ENCODE measurements around the gene PRMT2. TPM values are rescaled to one million over a fixed set of nuclear protein-coding genes. Genes with fewer than 3 reads are reported as not detected.
"Not testable (repeated sequence)": the region's sequence is repeated elsewhere in the genome, so short reads cannot be mapped to it uniquely, and the experiment has no call there.

The PRMT2 gene
- total and polyA plus RNA-seq, 2 donors (not counting 1 experiment from before 2014, with no cell fraction given): 80.1 to 102 TPM

GRCh38 chr21:46667741-46668380 lies 32.4 kb downstream of the PRMT2 start:
- H3K9ac ChIP-seq (ENCODE audit: low read length): peak overlapping the region; percentile 51
- peak overlapping the region; percentile 34 to 57 (median 38) for H3K4me3 ChIP-seq (ENCODE audit: control extremely low read depth in 1 of 5, extremely low read depth in 1 of 5, insufficient read depth in 1 of 5, low read depth in 2 of 5, low read length in 4 of 5)
- Mint-ChIP-seq H3K27ac (no peak overlapping the region), H3K27me3 (peaks cover 27% of the 10 kb centered on the region), H3K9me3 (ENCODE audit: insufficient read depth) (no peaks in the 10 kb centered on the region), H3K4me1 (peaks cover 7% of the 10 kb centered on the region), H3K4me3 (peak overlapping the region; percentile 79)
- no peak for DNase-seq
- ChIA-PET CTCF (no interaction called here), POLR2A (interaction anchor here (0.6 kb wide), 1 partner anchor 23 kb away, joined by 3 read pairs; no protein-coding TSS in a partner anchor)
- H3K27me3 ChIP-seq (replicated peaks in 1 of 4; ENCODE audit: control extremely low read depth in 1 of 4, control insufficient read depth in 3 of 4, insufficient read depth in 4 of 4, low read length in 3 of 4): peaks cover 0 to 21% (median 11%) of the 10 kb centered on the region in 4 experiments
- peak overlapping the region; percentile 49 for H2AFZ ChIP-seq (ENCODE audit: insufficient read depth, low read depth, low read length, poor library complexity, severe bottlenecking)
- no peaks in the 10 kb centered on the region for H4K20me1 ChIP-seq (ENCODE audit: control insufficient read depth, insufficient read depth, low read length, poor library complexity, severe bottlenecking)
- peak overlapping the region; percentile 76 for H3K4me2 ChIP-seq (replicated peaks; ENCODE audit: low read depth, low read length, poor library complexity, severe bottlenecking)
- H3K27ac ChIP-seq (ENCODE audit: low read length in 2 of 2): no peak overlapping the region
- no peak for ATAC-seq (ENCODE audit: low read depth)
- TF ChIP-seq CTCF (IDR thresholded peaks at IDR 0.05): no peak
- H3K9me3 ChIP-seq (ENCODE audit: control extremely low read depth in 1 of 3, control insufficient read depth in 2 of 3, insufficient read depth in 1 of 3, low read length in 2 of 3): peaks cover 0 to 12% (median 0%) of the 10 kb centered on the region in 3 donors
- H3K4me1 ChIP-seq (ENCODE audit: control insufficient read depth in 2 of 2, insufficient read depth in 2 of 2, low read length in 2 of 2): peaks cover 14% of the 10 kb centered on the region in 2 donors
- 1% methylated on average over 44 of the region's 53 CpGs for WGBS (ENCODE audit: insufficient coverage)
- no peaks in the 10 kb centered on the region for H3K79me2 ChIP-seq (ENCODE audit: control insufficient read depth, insufficient read depth, low read length)
- intact Hi-C loops (cut with micrococcal nuclease): no loop called here
- peaks cover 0 to 3% of the 10 kb centered on the region in 2 experiments for H3K36me3 ChIP-seq (replicated peaks in 1 of 2; ENCODE audit: control extremely low read depth in 1 of 2, control insufficient read depth in 1 of 2, extremely low read depth in 1 of 2, insufficient read depth in 2 of 2, low read length in 1 of 2)

GRCh38 chr21:46668381-46668780 lies 32.9 kb downstream of the PRMT2 start:
- TF ChIP-seq EZH2 (IDR thresholded peaks at IDR 0.05; ENCODE audit: borderline replicate concordance, insufficient read depth, low read depth, low read length, poor library complexity, severe bottlenecking) (no peak), CTCF (IDR thresholded peaks at IDR 0.05) (no peak)
- peaks cover 0 to 12% (median 0%) of the 10 kb centered on the region in 3 donors for H3K9me3 ChIP-seq (ENCODE audit: control extremely low read depth in 1 of 3, control insufficient read depth in 2 of 3, insufficient read depth in 1 of 3, low read length in 2 of 3)
- H3K27ac ChIP-seq (ENCODE audit: low read length in 2 of 2): no peak overlapping the region
- WGBS (ENCODE audit: insufficient coverage): no CpG with 5 or more reads among the region's 2 CpGs
- peaks cover 0 to 3% of the 10 kb centered on the region in 2 experiments for H3K36me3 ChIP-seq (replicated peaks in 1 of 2; ENCODE audit: control extremely low read depth in 1 of 2, control insufficient read depth in 1 of 2, extremely low read depth in 1 of 2, insufficient read depth in 2 of 2, low read length in 1 of 2)
- peaks cover 0 to 21% (median 11%) of the 10 kb centered on the region in 4 experiments for H3K27me3 ChIP-seq (replicated peaks in 1 of 4; ENCODE audit: control extremely low read depth in 1 of 4, control insufficient read depth in 3 of 4, insufficient read depth in 4 of 4, low read length in 3 of 4)
- H3K79me2 ChIP-seq (ENCODE audit: control insufficient read depth, insufficient read depth, low read length): no peaks in the 10 kb centered on the region
- no peaks in the 10 kb centered on the region for H4K20me1 ChIP-seq (ENCODE audit: control insufficient read depth, insufficient read depth, low read length, poor library complexity, severe bottlenecking)
- H3K4me1 ChIP-seq (ENCODE audit: control insufficient read depth in 2 of 2, insufficient read depth in 2 of 2, low read length in 2 of 2): peaks cover 14% of the 10 kb centered on the region in 2 donors
- peak overlapping the region in 1 of 5 experiments; percentile 57 for H3K4me3 ChIP-seq (ENCODE audit: control extremely low read depth in 1 of 5, extremely low read depth in 1 of 5, insufficient read depth in 1 of 5, low read depth in 2 of 5, low read length in 4 of 5)
- H3K4me3 Mint-ChIP-seq: peak overlapping the region; percentile 79
- ChIA-PET CTCF (no interaction called here), POLR2A (interaction anchor here (0.6 kb wide), 1 partner anchor 24 kb away, joined by 3 read pairs; no protein-coding TSS in a partner anchor)
- peak overlapping the region; percentile 51 for H3K9ac ChIP-seq (ENCODE audit: low read length)
- intact Hi-C loops (cut with micrococcal nuclease): no loop called here
- no peak overlapping the region for H3K27ac Mint-ChIP-seq
- H3K9me3 Mint-ChIP-seq (ENCODE audit: insufficient read depth): no peaks in the 10 kb centered on the region
- H3K4me2 ChIP-seq (replicated peaks; ENCODE audit: low read depth, low read length, poor library complexity, severe bottlenecking): peak overlapping the region; percentile 76
- H2AFZ ChIP-seq (ENCODE audit: insufficient read depth, low read depth, low read length, poor library complexity, severe bottlenecking): no peak overlapping the region
- no peak for ATAC-seq (ENCODE audit: low read depth)
- H3K27me3 Mint-ChIP-seq: peaks cover 27% of the 10 kb centered on the region
- H3K4me1 Mint-ChIP-seq: peaks cover 7% of the 10 kb centered on the region
- DNase-seq: no peak

GRCh38 chr21:46668904-46669303 lies 33.4 kb downstream of the PRMT2 start:
- POLR2A ChIA-PET: not testable (repeated sequence)
- peaks cover 27% of the 10 kb centered on the region for H3K27me3 Mint-ChIP-seq

More at GRCh38 chr21:46668904-46669303, 33.4 kb downstream of the PRMT2 start:
- H3K9ac ChIP-seq (ENCODE audit: low read length); H3K4me3 ChIP-seq (ENCODE audit: control extremely low read depth in 1 of 5, extremely low read depth in 1 of 5, insufficient read depth in 1 of 5, low read depth in 2 of 5, low read length in 4 of 5); H3K9me3 Mint-ChIP-seq (ENCODE audit: insufficient read depth); H3K4me3 Mint-ChIP-seq; intact Hi-C loops (cut with micrococcal nuclease); H3K27ac Mint-ChIP-seq; H4K20me1 ChIP-seq (ENCODE audit: control insufficient read depth, insufficient read depth, low read length, poor library complexity, severe bottlenecking); H3K4me2 ChIP-seq (replicated peaks; ENCODE audit: low read depth, low read length, poor library complexity, severe bottlenecking); CTCF ChIA-PET; H3K27ac ChIP-seq (ENCODE audit: low read length in 2 of 2); H3K79me2 ChIP-seq (ENCODE audit: control insufficient read depth, insufficient read depth, low read length); DNase-seq; H2AFZ ChIP-seq (ENCODE audit: insufficient read depth, low read depth, low read length, poor library complexity, severe bottlenecking); ATAC-seq (ENCODE audit: low read depth); H3K36me3 ChIP-seq (replicated peaks in 1 of 2; ENCODE audit: control extremely low read depth in 1 of 2, control insufficient read depth in 1 of 2, extremely low read depth in 1 of 2, insufficient read depth in 2 of 2, low read length in 1 of 2); H3K4me1 Mint-ChIP-seq: not testable (repeated sequence)
- Histone ChIP-seq H3K9me3 (ENCODE audit: control extremely low read depth in 1 of 3, control insufficient read depth in 2 of 3, insufficient read depth in 1 of 3, low read length in 2 of 3) (peaks cover 0 to 12% (median 0%) of the 10 kb centered on the region in 3 donors), H3K27me3 (replicated peaks in 1 of 4; ENCODE audit: control extremely low read depth in 1 of 4, control insufficient read depth in 3 of 4, insufficient read depth in 4 of 4, low read length in 3 of 4) (peaks cover 0 to 21% (median 11%) of the 10 kb centered on the region in 4 experiments), H3K4me1 (ENCODE audit: control insufficient read depth in 2 of 2, insufficient read depth in 2 of 2, low read length in 2 of 2) (peaks cover 14% of the 10 kb centered on the region in 2 donors)
- WGBS (ENCODE audit: insufficient coverage): no CpG with 5 or more reads among the region's 5 CpGs

All from B cell (primary cell).